ENCODE measurements around the gene ORAI1. TPM values are rescaled to one million over a fixed set of nuclear protein-coding genes. Genes with fewer than 3 reads are reported as not detected.
"Not testable (repeated sequence)": the region's sequence is repeated elsewhere in the genome, so short reads cannot be mapped to it uniquely, and the experiment has no call there.

Gene ORAI1
- total RNA-seq, 2 donors from 2014 or later, result 40.5 to 43.9 TPM

- Mint-ChIP-seq H3K4me3 (no peak overlapping the region), H3K36me3 (no peaks in the 10 kb centered on the region), H3K27me3 (no peaks in the 10 kb centered on the region), H3K27ac (no peak overlapping the region), H3K9me3 (no peaks in the 10 kb centered on the region), H3K4me1 (ENCODE audit: low read depth in 2 of 2) (peaks cover 8 to 14% of the 10 kb centered on the region in 2 donors)
- no peak for DNase-seq (ENCODE audit: low spot score)
- no peak for ATAC-seq
These were observed 7.6 kb upstream of the ORAI1 start for GRCh38 chr12:121618659-121619233.

GRCh38 chr12:121620333-121620891 is 5.9 kb upstream of the ORAI1 start:
- peaks cover 7 to 11% of the 10 kb centered on the region in 2 donors for H3K4me1 Mint-ChIP-seq (ENCODE audit: low read depth in 2 of 2)
- H3K27ac Mint-ChIP-seq, result no peak overlapping the region
- no peaks in the 10 kb centered on the region for H3K9me3 Mint-ChIP-seq
- DNase-seq (ENCODE audit: low spot score), result no peak
- no peak overlapping the region for H3K4me3 Mint-ChIP-seq
- no peaks in the 10 kb centered on the region for H3K36me3 Mint-ChIP-seq
- H3K27me3 Mint-ChIP-seq, result no peaks in the 10 kb centered on the region
- ATAC-seq, result no peak

- Mint-ChIP-seq H3K36me3 (no peaks in the 10 kb centered on the region), H3K4me1 (ENCODE audit: low read depth in 2 of 2) (peaks cover 48 to 53% of the 10 kb centered on the region in 2 donors), H3K4me3 (peak overlapping the region; percentile 89), H3K27ac (peak overlapping the region; percentile 90 to 96), H3K27me3 (no peaks in the 10 kb centered on the region), H3K9me3 (no peaks in the 10 kb centered on the region)
- DNase-seq (ENCODE audit: low spot score), result peak; percentile 92
- ATAC-seq, result peak; percentile 65 to 69
These were observed 717 bp downstream of the ORAI1 start for GRCh38 chr12:121626853-121627640.

- ATAC-seq, result no peak
- Mint-ChIP-seq H3K27me3 (no peaks in the 10 kb centered on the region), H3K4me3 (peak overlapping the region; percentile 89), H3K4me1 (ENCODE audit: low read depth in 2 of 2) (peaks cover 55 to 63% of the 10 kb centered on the region in 2 donors), H3K9me3 (no peaks in the 10 kb centered on the region), H3K36me3 (no peaks in the 10 kb centered on the region), H3K27ac (peak overlapping the region; percentile 90 to 96)
- no peak for DNase-seq (ENCODE audit: low spot score)
These were observed 1.7 kb downstream of the ORAI1 start for GRCh38 chr12:121628037-121628436.

GRCh38 chr12:121628536-121628935 is 2.2 kb downstream of the ORAI1 start:
- Mint-ChIP-seq H3K9me3 (no peaks in the 10 kb centered on the region), H3K36me3 (no peaks in the 10 kb centered on the region), H3K27ac (peak overlapping the region; percentile 90 to 96), H3K27me3 (no peaks in the 10 kb centered on the region), H3K4me3 (peak overlapping the region; percentile 89), H3K4me1 (ENCODE audit: low read depth in 2 of 2) (peaks cover 53 to 64% of the 10 kb centered on the region in 2 donors)
- ATAC-seq, result no peak
- no peak for DNase-seq (ENCODE audit: low spot score)

DNA sequence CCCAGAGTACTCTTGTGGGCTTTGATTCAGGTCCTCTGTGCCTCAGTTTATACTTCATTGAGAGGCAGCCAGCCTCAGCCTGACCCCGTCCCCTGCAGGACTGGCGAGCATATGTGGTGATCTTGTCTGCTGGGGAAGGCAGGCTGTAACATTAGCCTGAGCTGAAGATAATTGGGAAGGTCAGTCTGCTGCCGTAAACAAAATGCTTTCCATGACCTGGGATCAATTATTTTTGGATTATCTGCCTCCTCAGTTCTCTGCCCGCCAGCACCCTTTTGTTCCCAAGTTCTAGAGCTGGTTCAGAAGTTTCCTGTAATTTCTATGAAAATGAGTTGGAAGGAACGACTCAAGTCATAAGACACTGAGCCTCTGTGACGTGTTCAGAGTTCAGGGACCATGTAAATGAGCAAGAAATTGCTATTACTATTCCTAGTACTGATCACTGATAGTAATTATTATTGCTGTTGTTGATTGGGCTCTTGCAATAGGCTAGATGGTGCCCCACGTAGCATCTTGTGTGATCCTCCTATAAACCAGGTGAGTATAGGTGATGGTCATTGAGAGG is 4.5 kb downstream of the ORAI1 start:
- Mint-ChIP-seq H3K9me3 (no peaks in the 10 kb centered on the region), H3K36me3 (no peaks in the 10 kb centered on the region), H3K27me3 (no peaks in the 10 kb centered on the region), H3K4me1 (ENCODE audit: low read depth in 2 of 2) (peaks cover 51 to 57% of the 10 kb centered on the region in 2 donors), H3K4me3 (peak overlapping the region; percentile 67), H3K27ac (peak overlapping the region; percentile 90 to 96)
- DNase-seq (ENCODE audit: low spot score) (no peak), ATAC-seq (no peak)

GRCh38 chr12:121632069-121632970 is 6.0 kb downstream of the ORAI1 start:
- Mint-ChIP-seq H3K4me3 (peak overlapping the region; percentile 61), H3K27ac (peak overlapping the region; percentile 90 to 96), H3K9me3 (no peaks in the 10 kb centered on the region), H3K4me1 (ENCODE audit: low read depth in 2 of 2) (peaks cover 52 to 60% of the 10 kb centered on the region in 2 donors), H3K27me3 (no peaks in the 10 kb centered on the region), H3K36me3 (no peaks in the 10 kb centered on the region)
- ATAC-seq, result no peak
- DNase-seq (ENCODE audit: low spot score), result no peak

- not testable (repeated sequence) for H3K27me3 Mint-ChIP-seq; H3K36me3 Mint-ChIP-seq; DNase-seq (ENCODE audit: low spot score); H3K27ac Mint-ChIP-seq; H3K4me3 Mint-ChIP-seq; H3K9me3 Mint-ChIP-seq; ATAC-seq
- H3K4me1 Mint-ChIP-seq (ENCODE audit: low read depth in 2 of 2), result peaks cover 50 to 56% of the 10 kb centered on the region in 2 donors
These were observed 7.5 kb downstream of the ORAI1 start for GRCh38 chr12:121633833-121634196.

DNA sequence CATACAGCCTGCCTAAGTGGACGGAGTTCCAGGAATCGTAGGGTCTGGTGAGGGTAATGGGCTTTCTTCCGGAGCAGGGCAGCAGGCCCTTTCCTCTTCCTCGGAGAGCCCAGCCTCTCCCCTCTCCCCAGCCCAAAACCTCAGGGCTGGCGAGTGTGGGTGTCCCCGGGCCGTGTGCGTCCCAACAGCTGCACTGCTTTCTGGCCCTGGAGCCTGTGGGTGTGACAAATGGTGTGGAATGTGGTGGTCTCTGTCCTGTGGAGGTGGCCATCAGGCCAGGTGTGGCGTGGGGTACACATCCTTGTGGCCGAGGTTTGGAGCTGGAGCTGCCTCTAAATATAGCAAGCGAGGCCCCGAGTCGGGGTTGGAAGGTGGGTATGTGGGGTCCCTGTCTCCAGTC is 8.5 kb downstream of the ORAI1 start:
- Mint-ChIP-seq H3K9me3 (no peaks in the 10 kb centered on the region), H3K27me3 (no peaks in the 10 kb centered on the region), H3K4me1 (ENCODE audit: low read depth in 2 of 2) (peaks cover 43 to 48% of the 10 kb centered on the region in 2 donors), H3K36me3 (no peaks in the 10 kb centered on the region), H3K4me3 (peak overlapping the region; percentile 25), H3K27ac (peak overlapping the region; percentile 71)
- no peak for DNase-seq (ENCODE audit: low spot score)
- no peak for ATAC-seq

GRCh38 chr12:121637231-121637914 is 11.0 kb downstream of the ORAI1 start:
- Mint-ChIP-seq H3K4me3 (peak overlapping the region; percentile 87), H3K27me3 (no peaks in the 10 kb centered on the region), H3K36me3 (no peaks in the 10 kb centered on the region), H3K9me3 (no peaks in the 10 kb centered on the region), H3K4me1 (ENCODE audit: low read depth in 2 of 2) (peaks cover 23 to 29% of the 10 kb centered on the region in 2 donors), H3K27ac (peak overlapping the region; percentile 92 to 96)
- DNase-seq (ENCODE audit: low spot score) (peak; percentile 88), ATAC-seq (peak; percentile 90)

GRCh38 chr12:121638298-121639202 is 12.2 kb downstream of the ORAI1 start:
- no peaks in the 10 kb centered on the region for H3K9me3 Mint-ChIP-seq
- no peak for DNase-seq (ENCODE audit: low spot score)
- H3K4me3 Mint-ChIP-seq, result peak overlapping the region; percentile 87
- H3K36me3 Mint-ChIP-seq, result no peaks in the 10 kb centered on the region
- ATAC-seq, result no peak
- peak overlapping the region; percentile 92 to 96 for H3K27ac Mint-ChIP-seq
- no peaks in the 10 kb centered on the region for H3K27me3 Mint-ChIP-seq
- H3K4me1 Mint-ChIP-seq (ENCODE audit: low read depth in 2 of 2), result peaks cover 15 to 24% of the 10 kb centered on the region in 2 donors

- Mint-ChIP-seq H3K27ac (no peak overlapping the region), H3K27me3 (no peaks in the 10 kb centered on the region), H3K9me3 (no peaks in the 10 kb centered on the region), H3K36me3 (no peaks in the 10 kb centered on the region), H3K4me1 (ENCODE audit: low read depth in 2 of 2) (peaks cover 15 to 17% of the 10 kb centered on the region in 2 donors), H3K4me3 (no peak overlapping the region)
- DNase-seq (ENCODE audit: low spot score) (no peak), ATAC-seq (no peak)
These were observed 15.0 kb downstream of the ORAI1 start for GRCh38 chr12:121641343-121641630.

Data from natural killer cell treated with Interleukin-12 subunit alpha and Interleukin-12 subunit beta and Interleukin-15 and Interleukin-18, amount 100 ng/mL, for 72 hours (primary cell).